H9 (cell line): ENCODE measurements around the gene NPDC1. TPM values are rescaled to one million over a fixed set of nuclear protein-coding genes. Genes with fewer than 3 reads are reported as not detected.

Experiments
- DNase-seq: peaks from one replicate; pipeline ENCODE4 v3.0.0-alpha.2; 2017
- H2AFZ ChIP-seq: one replicate; pipeline ENCODE4 v1.6.1; 2013; ENCODE audit warnings: mild to moderate bottlenecking, low read length, control low read depth, moderate library complexity
- H2AK5ac ChIP-seq: 2 replicates; pipeline ENCODE4 v1.6.1; 2013; ENCODE audit warnings: low read length, control low read depth, mixed read lengths; ENCODE audit not compliant: insufficient read length
- H2BK120ac ChIP-seq: one replicate; pipeline ENCODE4 v1.6.1; 2013; ENCODE audit warnings: low read depth, mild to moderate bottlenecking, low read length, control low read depth, inconsistent platforms; ENCODE audit not compliant: poor library complexity, severe bottlenecking
- H2BK12ac ChIP-seq: 2 replicates; pipeline ENCODE4 v1.6.1; 2013; ENCODE audit warnings: low read length, control low read depth, mixed read lengths, low read depth; ENCODE audit not compliant: insufficient read length
- H2BK15ac ChIP-seq: 2 replicates; pipeline ENCODE4 v1.6.1; 2013; ENCODE audit warnings: low read depth, low read length, control low read depth
- H2BK20ac ChIP-seq: one replicate; pipeline ENCODE4 v1.6.1; 2013; ENCODE audit warnings: low read depth, mild to moderate bottlenecking, low read length, control low read depth, inconsistent platforms; ENCODE audit not compliant: poor library complexity, severe bottlenecking
- H2BK5ac ChIP-seq: 2 replicates; pipeline ENCODE4 v1.6.1; 2013; ENCODE audit warnings: low read length, control low read depth, mixed read lengths; ENCODE audit not compliant: insufficient read length
- H3K14ac ChIP-seq: 2 replicates; pipeline ENCODE4 v1.6.1; 2013; ENCODE audit warnings: low read length, control low read depth; ENCODE audit not compliant: insufficient read depth
- H3K18ac ChIP-seq: 2 replicates; pipeline ENCODE4 v1.6.1; 2013; ENCODE audit warnings: low read depth, mild to moderate bottlenecking, mixed read lengths, low read length, control low read depth; ENCODE audit not compliant: insufficient read length
- H3K23ac ChIP-seq: 2 replicates; pipeline ENCODE4 v1.6.1; 2013; ENCODE audit warnings: low read length, control low read depth, mixed read lengths, low read depth; ENCODE audit not compliant: insufficient read length
- H3K23me2 ChIP-seq: 2 replicates; pipeline ENCODE4 v1.6.1; 2013; ENCODE audit warnings: low read depth, mild to moderate bottlenecking, mixed read lengths, low read length, control low read depth; ENCODE audit not compliant: insufficient read length, poor library complexity, severe bottlenecking
- H3K27ac ChIP-seq: 2 replicates; pipeline ENCODE4 v1.5.1; 2013; ENCODE audit warnings: low read length, control low read depth, mixed read lengths, low read depth; ENCODE audit not compliant: insufficient read length
- H3K27me3 ChIP-seq: 2 replicates; pipeline ENCODE4 v1.6.1; 2013; ENCODE audit warnings: low read length, control low read depth, inconsistent platforms; ENCODE audit not compliant: insufficient read depth
- H3K4ac ChIP-seq: 2 replicates; pipeline ENCODE4 v1.6.1; 2013; ENCODE audit warnings: low read depth, mild to moderate bottlenecking, control low read depth, inconsistent platforms, low read length, moderate library complexity
- H3K4me1 ChIP-seq: 2 replicates; pipeline ENCODE4 v1.6.1; 2013; ENCODE audit warnings: low read length, control low read depth, inconsistent platforms; ENCODE audit not compliant: insufficient read depth
- H3K4me2 ChIP-seq: 2 replicates; pipeline ENCODE4 v1.6.1; 2013; ENCODE audit warnings: low read length, control low read depth, mixed read lengths; ENCODE audit not compliant: insufficient read length, insufficient read depth
- H3K56ac ChIP-seq: 2 replicates; pipeline ENCODE4 v1.6.1; 2013; ENCODE audit warnings: low read depth, mild to moderate bottlenecking, mixed read lengths, low read length, control low read depth; ENCODE audit not compliant: insufficient read length
- H3K79me1 ChIP-seq: 2 replicates; pipeline ENCODE4 v1.6.1; 2013; ENCODE audit warnings: low read depth, mild to moderate bottlenecking, moderate library complexity, low read length, control low read depth, inconsistent platforms; ENCODE audit not compliant: insufficient read depth, poor library complexity, severe bottlenecking
- H3K79me2 ChIP-seq: 2 replicates; pipeline ENCODE4 v1.6.1; 2013; ENCODE audit warnings: low read length, control low read depth, inconsistent platforms; ENCODE audit not compliant: insufficient read depth
- H3K9ac ChIP-seq: 2 replicates; pipeline ENCODE4 v1.6.1; 2013; ENCODE audit warnings: low read length, control low read depth, mixed read lengths; ENCODE audit not compliant: insufficient read length; ENCODE audit errors: extremely low read depth
- H3K9me3 ChIP-seq: one replicate; pipeline ENCODE4 v1.6.1; 2013; ENCODE audit warnings: low read depth, low read length, inconsistent platforms; ENCODE audit not compliant: control insufficient read depth
- H3T11ph ChIP-seq: one replicate; pipeline ENCODE4 v1.6.1; 2013; ENCODE audit warnings: mild to moderate bottlenecking, low read length, control low read depth, inconsistent platforms
- H4K20me1 ChIP-seq: one replicate; pipeline ENCODE4 v1.6.1; 2013; ENCODE audit not compliant: control insufficient read depth, insufficient read length, insufficient read depth
- H4K5ac ChIP-seq: 2 replicates; pipeline ENCODE4 v1.6.1; 2013; ENCODE audit warnings: low read depth, mild to moderate bottlenecking, mixed read lengths, low read length, control low read depth; ENCODE audit not compliant: insufficient read length
- H4K8ac ChIP-seq: replicated peaks from 2 replicates; pipeline ENCODE4 v1.6.1; 2013; ENCODE audit warnings: low read length, control low read depth, mixed read lengths, low read depth; ENCODE audit not compliant: insufficient read length
- H4K91ac ChIP-seq: 2 replicates; pipeline ENCODE4 v1.6.1; 2013; ENCODE audit warnings: low read depth, mild to moderate bottlenecking, moderate library complexity, mixed read lengths, low read length, control low read depth; ENCODE audit not compliant: insufficient read length
- H3K27ac Mint-ChIP-seq, 3 experiments: 2 replicates in 2 of 3; 3 replicates in 1 of 3; pipeline ENCODE4 v1.8.0; 2020 to 2021; ENCODE audit warnings: mixed read lengths in 3 of 3, mild to moderate bottlenecking in 1 of 3, moderate library complexity in 1 of 3
- H3K27me3 Mint-ChIP-seq: 2 replicates; pipeline ENCODE4 v1.8.0; 2021; ENCODE audit warnings: low read depth, mild to moderate bottlenecking, moderate library complexity, mixed read lengths
- H3K36me3 Mint-ChIP-seq, 3 experiments: 2 replicates in 2 of 3; 3 replicates in 1 of 3; pipeline ENCODE4 v1.8.0; 2020 to 2021; ENCODE audit warnings: low read depth in 3 of 3, mixed read lengths in 3 of 3; ENCODE audit not compliant: insufficient read depth in 1 of 3
- H3K4me1 Mint-ChIP-seq, 2 experiments: 2 replicates each; pipeline ENCODE4 v1.8.0; 2020; ENCODE audit warnings: mixed read lengths in 2 of 2
- H3K4me3 Mint-ChIP-seq, 2 experiments: 2 replicates in 1 of 2; 3 replicates in 1 of 2; pipeline ENCODE4 v1.8.0; 2020 to 2021; ENCODE audit warnings: mild to moderate bottlenecking in 2 of 2, mixed read lengths in 2 of 2, moderate library complexity in 1 of 2
- H3K9me3 Mint-ChIP-seq, 2 experiments: 2 replicates in 1 of 2; 3 replicates in 1 of 2; pipeline ENCODE4 v1.8.0; 2020; ENCODE audit warnings: mild to moderate bottlenecking in 2 of 2, mixed read lengths in 2 of 2, moderate library complexity in 1 of 2
- WGBS: extraction: QIAGEN DNeasy Blood & Tissue Kit; methylation state at CpG from one replicate; pipeline ENCODE4 v1.1.7; 2013; ENCODE audit warnings: missing lambda C conversion rate, low lambda C conversion rate, mixed read lengths; ENCODE audit not compliant: insufficient read length; ENCODE audit errors: extremely low coverage; 5-methylcytosine and 5-hydroxymethylcytosine counted together
- total RNA-seq: library from RNA; stranded (reverse); gene quantifications from 2 replicates; pipeline ENCODE4 v1.2.1, GENCODE V29; 2021
- TF ChIP-seq, protein P1 (sequence below): fragments of 200-600 bp; sonication (generic); conservative IDR thresholded peaks from 3 replicates; pipeline ENCODE4 v1.8.0; 2021; ENCODE audit warnings: antibody characterized with exemption, mild to moderate bottlenecking

Gene NPDC1
- total RNA-seq, 1 experiment from 2014 or later = 57.6 TPM

DNA sequence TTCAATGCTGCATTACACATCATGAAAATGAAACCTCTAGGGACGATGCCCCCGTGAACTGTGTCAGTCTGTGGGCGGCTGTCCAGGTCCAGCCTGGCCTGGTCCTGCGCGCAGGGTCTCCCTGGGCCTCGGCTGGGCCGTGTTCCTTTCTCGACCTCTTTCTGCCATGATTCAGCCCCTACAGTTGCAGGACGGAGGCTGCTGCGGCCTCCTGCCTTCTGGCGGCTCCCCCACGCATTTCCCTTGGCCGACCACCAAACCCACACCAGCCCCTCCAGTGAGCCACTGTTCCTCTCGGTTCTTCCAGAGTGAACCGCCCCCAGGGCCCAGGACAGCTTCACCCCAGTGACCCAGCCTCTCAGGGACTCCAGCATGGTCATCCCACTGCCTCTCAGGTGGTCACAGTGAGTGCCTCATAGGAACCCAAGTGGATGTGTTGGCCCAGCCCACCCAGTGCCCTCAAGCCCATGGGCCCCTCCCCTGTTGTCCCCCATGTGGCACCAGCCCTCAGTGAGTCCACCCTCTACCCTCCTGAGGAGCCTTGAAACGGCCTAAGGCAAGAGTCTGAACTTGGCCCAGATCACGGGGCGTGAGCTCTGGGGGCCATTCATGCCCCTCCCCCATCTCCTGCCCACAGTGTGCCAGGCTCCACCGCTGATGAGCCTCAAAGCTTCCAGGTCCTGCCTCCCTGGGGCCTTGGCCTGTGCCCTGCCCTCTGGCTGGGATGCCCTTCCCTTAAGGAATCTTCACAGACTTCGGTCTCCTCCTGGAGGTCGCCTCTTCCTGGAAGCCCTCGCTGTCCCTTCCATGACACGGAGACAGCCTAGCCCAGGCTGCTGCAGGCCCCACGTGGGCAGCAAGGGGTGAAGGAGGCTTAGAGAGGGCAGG lies 39.6 kb downstream of the NPDC1 start:
- TF ChIP-seq, protein P1, sequence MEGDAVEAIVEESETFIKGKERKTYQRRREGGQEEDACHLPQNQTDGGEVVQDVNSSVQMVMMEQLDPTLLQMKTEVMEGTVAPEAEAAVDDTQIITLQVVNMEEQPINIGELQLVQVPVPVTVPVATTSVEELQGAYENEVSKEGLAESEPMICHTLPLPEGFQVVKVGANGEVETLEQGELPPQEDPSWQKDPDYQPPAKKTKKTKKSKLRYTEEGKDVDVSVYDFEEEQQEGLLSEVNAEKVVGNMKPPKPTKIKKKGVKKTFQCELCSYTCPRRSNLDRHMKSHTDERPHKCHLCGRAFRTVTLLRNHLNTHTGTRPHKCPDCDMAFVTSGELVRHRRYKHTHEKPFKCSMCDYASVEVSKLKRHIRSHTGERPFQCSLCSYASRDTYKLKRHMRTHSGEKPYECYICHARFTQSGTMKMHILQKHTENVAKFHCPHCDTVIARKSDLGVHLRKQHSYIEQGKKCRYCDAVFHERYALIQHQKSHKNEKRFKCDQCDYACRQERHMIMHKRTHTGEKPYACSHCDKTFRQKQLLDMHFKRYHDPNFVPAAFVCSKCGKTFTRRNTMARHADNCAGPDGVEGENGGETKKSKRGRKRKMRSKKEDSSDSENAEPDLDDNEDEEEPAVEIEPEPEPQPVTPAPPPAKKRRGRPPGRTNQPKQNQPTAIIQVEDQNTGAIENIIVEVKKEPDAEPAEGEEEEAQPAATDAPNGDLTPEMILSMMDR = no peak
- no peak overlapping the region for H3K4ac ChIP-seq
- H3K4me2 ChIP-seq = no peak overlapping the region
- no peak overlapping the region; the same call in 1 of the 2 replicates for H3K14ac ChIP-seq
- no peak overlapping the region for H3K18ac ChIP-seq
- H2BK5ac ChIP-seq = no peak overlapping the region
- H3K56ac ChIP-seq = no peak overlapping the region
- no peak overlapping the region for H2BK15ac ChIP-seq
- H3K9me3 Mint-ChIP-seq = peaks cover 16 to 19% of the 10 kb centered on the region in 2 experiments
- no peak overlapping the region for H3K4me3 Mint-ChIP-seq
- no peak overlapping the region for H2BK20ac ChIP-seq
- no peak overlapping the region for H4K5ac ChIP-seq
- H3K79me2 ChIP-seq = no peaks in the 10 kb centered on the region
- H3K9ac ChIP-seq = no peak overlapping the region
- H2BK12ac ChIP-seq = no peak overlapping the region
- H3K23me2 ChIP-seq = no peaks in the 10 kb centered on the region
- H2AK5ac ChIP-seq = no peak overlapping the region
- H3K4me1 Mint-ChIP-seq = no peaks in the 10 kb centered on the region
- no peaks in the 10 kb centered on the region for H3K9me3 ChIP-seq
- no peak overlapping the region for H4K8ac ChIP-seq
- peaks cover 5 to 6% (median 5%) of the 10 kb centered on the region in 3 experiments; a peak in 5 of 7 replicates for H3K36me3 Mint-ChIP-seq
- no peak overlapping the region for H2AFZ ChIP-seq
- no peak overlapping the region for H3K27ac ChIP-seq
- H3K79me1 ChIP-seq = no peaks in the 10 kb centered on the region
- DNase-seq = no peak
- H3T11ph ChIP-seq = no peak overlapping the region
- H3K27me3 Mint-ChIP-seq = peaks cover 10% of the 10 kb centered on the region
- peak overlapping the region in 1 of 3 experiments; percentile 40; a peak in 1 of 7 replicates for H3K27ac Mint-ChIP-seq
- H2BK120ac ChIP-seq = no peak overlapping the region
- H3K23ac ChIP-seq = no peak overlapping the region
- H4K91ac ChIP-seq = no peak overlapping the region
- H4K20me1 ChIP-seq = no peaks in the 10 kb centered on the region
- no peaks in the 10 kb centered on the region for H3K27me3 ChIP-seq
- H3K4me1 ChIP-seq = no peaks in the 10 kb centered on the region
- no CpG with 5 or more reads among the region's 24 CpGs for WGBS
